NCI-H1105 (cell line): ENCODE data around the gene OR52R1.
"Not testable (repeated sequence)": the region's sequence is repeated elsewhere in the genome, so short reads cannot be mapped to it uniquely, and the experiment has no call there.

Experiments
- DNase-seq: peaks from one replicate; lab custom pipeline; 2025; lab: John Stamatoyannopoulos, UW

Gene OR52R1

DNA sequence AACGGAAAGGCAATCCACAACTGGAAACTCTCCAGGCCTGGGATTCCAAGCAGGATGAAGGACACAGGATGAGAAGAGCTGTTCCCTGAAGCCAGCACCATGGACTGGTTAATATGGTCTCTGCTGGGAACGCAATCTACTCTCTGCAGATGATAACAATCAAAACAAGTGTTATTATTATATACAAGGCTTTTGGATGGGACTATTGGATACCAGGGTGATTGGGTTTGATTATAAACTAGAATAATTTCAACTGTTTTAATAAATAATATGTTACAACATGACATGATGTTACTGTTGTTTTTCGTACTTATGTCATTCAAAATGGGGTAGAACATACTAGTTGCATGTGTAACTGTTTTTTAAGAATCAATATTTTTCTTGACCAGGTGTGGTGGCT lies at the start of gene OR52R1:
OR52R1 (minus strand) TSS at position 101 of the 400 bp plus-strand sequence; CDS start at position 101, 0 bp downstream.
- DNase-seq: no peak

DNA sequence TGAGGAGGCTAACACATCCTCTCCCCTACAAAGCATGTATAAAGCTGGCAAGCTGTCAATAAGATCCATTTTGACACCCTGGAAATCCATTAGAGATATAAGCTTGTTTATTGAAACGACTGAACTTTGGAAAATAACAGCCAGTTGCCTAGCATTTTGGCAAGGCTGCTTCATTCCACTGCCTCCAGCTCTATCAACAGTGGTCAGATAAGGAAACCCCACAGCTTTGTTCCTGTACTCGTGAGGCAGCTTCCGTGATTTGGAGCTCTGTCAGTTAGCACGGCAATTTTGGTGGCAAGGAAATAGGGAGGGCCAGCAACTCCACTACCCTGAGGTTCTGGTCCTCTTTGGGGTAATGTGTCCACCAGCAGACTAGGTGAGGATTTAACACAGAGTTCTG lies 46.9 kb upstream of the OR52R1 start:
- no peak for DNase-seq

DNA sequence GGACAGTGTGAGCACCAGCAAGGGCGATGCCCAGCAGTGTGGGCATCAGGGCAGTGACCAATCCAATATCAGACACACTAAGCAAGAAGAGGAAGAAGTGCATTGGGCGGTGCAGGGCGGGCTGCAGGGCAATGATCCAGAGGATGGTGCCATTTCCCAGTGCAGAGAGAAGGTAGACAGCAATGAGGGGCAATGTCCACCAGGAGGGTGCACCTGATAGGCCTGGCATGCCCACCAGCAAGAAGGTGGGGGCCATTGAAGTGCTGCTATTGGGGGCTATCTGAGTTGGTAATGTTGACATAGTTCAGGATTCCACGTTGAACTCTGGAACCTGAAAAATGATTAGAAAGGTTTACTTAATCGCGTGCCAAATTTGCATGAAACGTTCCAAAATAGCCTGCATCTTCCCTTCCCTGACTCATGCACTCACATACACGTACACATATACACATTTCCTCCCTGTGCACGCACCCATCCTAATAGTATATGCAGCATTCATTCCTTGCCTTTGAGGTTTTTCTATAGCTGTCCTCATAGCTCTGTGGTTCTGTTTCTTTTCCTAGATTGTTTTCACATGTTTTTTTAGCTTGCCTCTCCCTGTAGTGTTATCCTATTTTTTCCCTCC lies 44.8 kb upstream of the OR52R1 start, which contains the start of gene OR51S1:
OR51S1 (minus strand) TSS at position 301 of the 625 bp plus-strand sequence; CDS start at position 301, 0 bp downstream.
- DNase-seq: no peak

DNA sequence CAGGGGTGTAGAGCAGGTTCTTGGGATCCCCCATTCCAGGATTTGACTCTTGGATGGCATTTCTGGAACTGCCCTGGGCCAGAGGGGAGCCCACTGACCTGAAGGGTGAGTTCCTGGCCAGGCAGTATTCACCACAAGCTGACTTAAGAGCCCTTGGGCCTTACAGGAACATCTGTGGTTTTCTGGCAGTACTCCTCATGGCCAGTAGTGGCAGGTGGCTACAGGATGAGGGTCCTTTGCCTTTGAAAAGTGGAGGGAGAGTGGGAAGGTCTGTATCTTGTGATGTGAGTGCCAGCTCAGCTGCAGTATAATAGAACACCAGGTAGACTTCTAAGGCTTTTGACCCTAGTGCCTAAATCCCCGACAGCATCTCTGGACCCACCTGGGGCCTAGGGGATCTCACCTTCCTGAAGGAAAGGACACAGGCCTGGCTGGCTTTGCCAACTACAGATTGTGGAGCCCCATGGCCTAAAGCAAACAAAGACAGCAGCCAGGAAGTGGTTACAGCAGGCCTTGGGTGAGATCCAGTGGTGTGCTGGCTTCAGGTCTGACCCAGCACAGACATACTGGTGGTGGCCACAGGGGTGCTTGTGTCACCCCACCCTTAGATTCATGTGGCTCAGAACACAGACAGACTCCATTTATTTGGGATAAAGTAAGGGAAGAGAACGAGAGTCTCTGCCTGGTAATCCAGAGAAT lies 35.8 kb upstream of the OR52R1 start:
- DNase-seq: no peak

DNA sequence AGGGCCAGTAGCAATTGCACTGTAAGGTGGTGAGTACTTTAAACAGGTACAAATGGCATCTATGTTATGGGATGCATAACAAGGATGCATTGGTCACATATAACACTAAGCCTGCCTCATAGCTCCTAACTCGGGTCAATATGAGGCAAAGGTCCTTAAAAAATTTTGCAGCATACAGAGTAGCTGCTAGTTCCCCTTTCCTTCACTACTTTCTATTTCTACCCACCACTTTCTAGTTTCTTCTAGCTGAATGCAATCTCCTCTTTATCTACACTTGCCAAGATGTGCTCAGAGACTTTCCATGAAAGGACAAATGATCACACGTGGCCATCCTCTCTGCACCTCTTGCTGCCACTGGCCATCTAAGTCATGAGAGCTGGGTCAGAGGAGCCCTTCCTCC lies 26.7 kb upstream of the OR52R1 start:
- no peak for DNase-seq

DNA sequence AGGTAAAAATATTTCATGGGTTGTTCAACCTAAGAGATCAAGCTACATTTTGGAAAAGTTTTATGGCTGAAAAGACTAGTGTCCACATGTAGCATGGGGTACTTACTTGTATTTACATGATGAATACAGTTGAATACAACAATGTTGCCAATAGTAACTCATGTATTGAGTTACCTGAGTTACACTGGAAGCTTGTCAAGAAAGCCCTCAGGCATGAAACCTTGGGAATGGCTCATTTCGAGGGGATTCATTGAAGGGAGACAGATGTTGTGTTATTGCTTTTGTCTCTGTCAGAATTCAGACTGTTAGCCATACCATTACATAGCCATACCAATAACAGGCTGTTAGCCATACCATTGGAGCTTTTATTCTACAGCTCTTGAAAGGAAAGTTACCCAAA lies 26.2 kb upstream of the OR52R1 start:
- no peak for DNase-seq

DNA sequence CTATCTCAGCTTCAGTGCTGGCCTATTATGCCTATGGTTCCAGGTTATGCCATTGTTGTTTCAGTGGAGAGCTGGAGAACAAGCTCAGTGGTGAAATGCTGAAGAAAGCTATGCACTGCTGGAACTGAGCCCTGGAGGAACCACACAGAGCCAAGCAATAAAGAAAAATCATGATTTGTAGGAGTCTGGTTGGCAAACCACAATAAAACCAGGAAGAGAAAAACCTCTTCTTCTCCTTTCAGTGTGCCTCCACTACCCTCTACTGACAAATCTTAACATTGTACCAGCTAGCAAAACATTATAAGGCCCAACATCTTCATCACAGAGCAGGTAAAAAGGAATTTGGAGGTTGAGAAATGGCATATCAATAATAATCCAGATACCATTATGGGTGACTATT lies 22.2 kb upstream of the OR52R1 start:
- no peak for DNase-seq

DNA sequence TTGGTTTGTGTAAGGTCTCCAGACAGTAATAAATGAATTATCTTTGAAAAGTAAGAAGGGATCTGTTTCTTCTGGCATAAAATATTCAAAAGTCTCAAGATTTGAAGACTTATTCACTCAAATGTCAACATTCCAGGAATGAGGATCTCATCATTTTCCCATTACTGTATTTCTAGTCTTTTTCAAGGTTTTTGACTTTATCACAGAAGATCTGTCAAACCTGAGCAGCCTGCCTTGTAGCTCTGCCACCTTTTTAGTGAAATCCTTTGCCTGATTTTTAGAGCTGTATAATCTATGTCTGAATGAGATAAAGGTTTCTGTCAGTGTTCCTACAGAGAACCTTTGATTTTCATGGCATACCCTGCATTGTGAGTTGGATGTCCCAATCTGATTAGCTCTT lies 21.0 kb upstream of the OR52R1 start:
- no peak for DNase-seq

DNA sequence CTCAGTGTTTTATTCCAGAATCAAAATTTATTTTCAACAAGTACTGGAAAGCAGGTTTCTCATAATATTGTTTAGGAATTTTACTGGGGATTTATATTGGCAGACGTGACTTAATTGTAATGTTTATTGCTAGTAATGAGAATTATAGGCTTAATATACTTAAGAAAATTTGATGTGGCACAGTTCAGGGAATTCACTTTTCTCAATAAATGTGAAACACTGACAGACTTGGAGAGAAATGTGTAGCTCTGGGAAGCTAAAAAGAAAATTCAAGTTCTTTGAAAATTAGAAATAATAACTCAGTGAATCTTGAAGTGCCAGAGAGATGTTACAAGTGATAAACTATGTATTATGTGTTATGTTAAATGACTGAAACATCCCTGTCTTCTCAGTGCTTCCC lies 16.8 kb upstream of the OR52R1 start, which contains the start of gene OR51F2:
OR51F2 (plus strand) TSS at position 301 of the 400 bp plus-strand sequence. CDS start 101 bp downstream, outside the sequence.
- no peak for DNase-seq

DNA sequence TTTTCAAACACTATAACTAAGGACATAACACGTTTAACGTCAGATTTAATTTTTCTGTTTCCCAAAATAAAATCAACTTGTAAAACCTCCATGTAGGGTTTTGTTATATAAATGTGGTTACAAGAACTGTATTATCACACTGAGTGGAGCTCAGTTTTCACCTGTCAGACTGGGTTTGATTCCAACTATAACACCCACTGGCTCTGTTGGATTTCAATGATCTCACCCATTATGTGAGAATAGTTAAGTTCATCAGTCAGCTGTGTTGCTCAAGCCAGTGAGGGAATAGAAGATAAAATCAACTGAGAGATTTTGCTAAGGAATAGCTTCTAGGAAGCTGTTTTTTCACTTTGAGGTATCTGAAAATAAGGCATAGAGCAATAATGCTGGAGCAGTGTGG lies 5.1 kb upstream of the OR52R1 start:
- no peak for DNase-seq

DNA sequence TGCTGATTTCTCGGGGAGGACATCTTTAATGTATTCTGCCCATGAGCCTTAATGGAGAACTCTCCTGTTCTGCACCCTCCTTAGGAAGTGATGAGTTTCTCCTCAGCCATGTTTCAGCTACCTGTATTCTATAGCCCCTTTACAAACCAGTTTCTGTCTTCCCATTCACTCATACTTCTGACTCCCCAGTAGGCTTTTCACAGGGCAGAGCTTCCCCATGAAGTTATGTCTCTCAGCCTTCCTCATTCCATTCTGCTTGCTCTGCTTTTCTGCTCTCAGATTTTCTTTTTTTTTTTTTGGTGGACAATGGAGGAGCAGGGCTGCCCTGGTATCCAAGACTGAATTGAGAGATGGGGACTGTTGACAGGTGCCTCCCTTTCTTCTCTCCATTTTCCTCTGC lies 4.3 kb upstream of the OR52R1 start:
- DNase-seq: no peak

DNA sequence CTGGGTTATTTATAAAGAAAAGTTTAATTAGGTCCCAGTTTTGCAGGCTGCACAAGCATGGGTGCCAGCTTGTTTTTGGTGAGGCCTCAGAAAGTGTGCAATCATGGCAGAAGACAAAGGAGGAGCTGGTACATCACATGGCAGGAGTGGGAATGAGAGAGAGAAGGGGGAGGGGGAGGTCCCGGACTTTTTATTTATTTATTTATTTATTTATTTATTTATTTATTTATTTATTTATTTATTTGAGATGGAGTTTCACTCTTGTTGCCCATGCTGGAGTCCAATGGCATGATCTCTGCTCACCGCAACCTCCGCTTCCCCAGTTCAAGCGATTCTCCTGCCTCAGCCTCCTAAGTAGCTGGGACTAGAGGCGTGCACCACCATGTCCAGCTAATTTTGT lies 2.9 kb downstream of the OR52R1 start:
- DNase-seq: not testable (repeated sequence)

DNA sequence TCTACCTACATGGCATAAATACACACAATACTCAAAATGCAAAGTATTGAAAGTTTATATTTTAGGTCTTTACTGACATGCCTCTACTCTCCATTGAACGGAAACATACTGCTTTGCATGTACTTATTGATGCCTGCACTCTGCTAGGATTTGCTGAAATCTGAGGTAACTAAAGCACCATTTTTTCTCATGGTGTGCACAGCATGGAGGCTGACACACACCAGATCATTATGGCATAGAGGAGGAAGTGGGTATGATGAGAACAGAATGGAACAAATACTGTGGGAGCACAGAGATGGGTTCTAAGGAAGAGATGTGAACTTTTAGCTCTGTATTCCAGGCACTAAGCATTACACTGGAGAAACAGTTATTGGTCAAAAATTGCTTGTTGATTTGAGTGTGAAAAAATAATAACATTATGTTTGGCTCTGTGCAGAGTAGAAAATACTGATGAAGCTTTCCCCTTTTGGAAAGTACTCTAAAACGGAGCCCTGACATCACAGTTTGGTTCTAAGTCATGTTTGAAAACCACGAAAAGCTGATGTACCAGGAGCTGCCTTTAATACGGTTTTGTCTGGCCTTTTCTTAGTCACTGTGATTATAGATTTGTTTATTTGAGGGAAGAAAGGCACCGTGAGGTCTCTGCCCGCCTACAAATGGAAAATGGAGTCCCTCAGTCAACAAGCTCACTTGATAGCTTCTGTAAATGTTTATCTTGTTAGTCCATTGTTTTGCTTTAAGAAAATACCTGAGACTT lies 5.6 kb downstream of the OR52R1 start:
- no peak for DNase-seq

DNA sequence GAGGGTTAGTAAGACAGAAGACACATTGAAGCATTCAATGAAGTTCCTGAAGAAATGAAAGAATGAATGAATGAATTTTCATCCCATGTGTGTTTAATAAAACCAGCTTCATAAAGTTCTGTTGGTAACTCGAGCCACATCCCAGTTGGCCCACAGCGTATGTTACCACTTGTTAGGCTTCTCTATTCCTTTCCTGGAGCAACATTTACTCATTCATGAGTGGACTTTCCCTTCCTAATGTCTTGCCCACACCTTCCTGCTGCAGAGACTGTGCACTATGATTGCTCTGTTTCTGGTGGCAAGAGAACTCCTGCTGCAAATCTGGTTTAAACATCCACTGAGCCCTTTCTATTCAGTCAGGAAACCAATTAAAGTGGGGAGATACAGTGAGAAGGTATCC lies 7.0 kb downstream of the OR52R1 start:
- no peak for DNase-seq

DNA sequence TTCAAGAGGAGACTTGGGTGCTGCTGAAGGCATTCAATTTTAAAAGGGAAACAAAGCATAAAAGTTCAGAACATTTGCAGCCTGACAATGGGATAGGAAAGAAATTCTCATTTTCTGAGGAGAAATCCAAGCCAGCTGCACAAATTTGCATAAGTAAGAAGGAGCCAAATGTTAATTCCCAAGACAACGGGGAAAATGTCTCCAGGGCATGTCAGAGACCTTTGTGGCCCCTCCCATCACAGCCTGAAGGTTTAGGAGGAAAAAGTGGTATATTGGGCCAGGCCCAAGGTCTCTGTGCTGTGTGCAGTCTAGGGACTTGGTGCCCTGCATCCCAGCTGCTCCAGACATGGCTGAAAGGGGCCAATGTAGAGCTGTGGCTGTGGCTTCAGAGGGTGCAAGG lies 21.7 kb downstream of the OR52R1 start:
- DNase-seq: no peak

DNA sequence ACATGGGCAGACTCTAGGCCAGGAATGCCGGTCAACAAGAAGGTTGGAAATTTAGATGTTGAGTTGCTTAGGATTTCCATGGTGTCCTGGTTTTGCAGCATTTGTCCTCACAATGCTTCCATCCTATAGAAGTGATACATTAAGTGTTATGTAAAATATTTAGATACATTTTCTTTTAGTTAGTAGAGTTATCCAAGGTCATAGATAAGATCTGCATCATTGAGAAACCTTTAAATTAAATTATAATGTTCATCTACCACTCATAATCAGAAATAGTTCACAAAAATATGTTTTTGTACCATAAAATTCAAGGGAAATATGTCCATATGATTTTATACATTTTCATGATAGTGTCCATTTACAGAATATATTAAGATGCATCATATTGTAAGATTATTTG lies 34.3 kb downstream of the OR52R1 start, which contains the start of gene OR51F1:
OR51F1 (minus strand) TSS at position 101 of the 400 bp plus-strand sequence; CDS start at position 101, 0 bp downstream.
- no peak for DNase-seq

DNA sequence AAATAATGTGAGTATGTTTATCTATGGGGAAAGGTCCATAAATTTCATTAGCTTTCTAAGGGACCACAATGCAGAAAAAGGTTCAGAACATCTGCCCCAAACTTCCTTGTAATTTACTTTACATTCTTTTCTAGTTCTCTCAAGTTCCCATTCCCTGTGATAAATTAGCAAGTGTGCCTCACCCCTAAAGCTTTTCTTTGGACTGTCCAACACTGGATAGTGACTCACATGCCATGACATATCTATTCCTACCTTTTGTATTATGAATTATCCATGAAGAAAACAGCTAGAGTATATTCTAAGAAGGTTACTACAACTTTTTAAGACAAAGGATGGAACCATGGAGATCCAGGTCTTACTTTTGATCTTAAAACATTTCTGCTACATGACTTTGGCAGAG lies 36.1 kb downstream of the OR52R1 start:
- no peak for DNase-seq

DNA sequence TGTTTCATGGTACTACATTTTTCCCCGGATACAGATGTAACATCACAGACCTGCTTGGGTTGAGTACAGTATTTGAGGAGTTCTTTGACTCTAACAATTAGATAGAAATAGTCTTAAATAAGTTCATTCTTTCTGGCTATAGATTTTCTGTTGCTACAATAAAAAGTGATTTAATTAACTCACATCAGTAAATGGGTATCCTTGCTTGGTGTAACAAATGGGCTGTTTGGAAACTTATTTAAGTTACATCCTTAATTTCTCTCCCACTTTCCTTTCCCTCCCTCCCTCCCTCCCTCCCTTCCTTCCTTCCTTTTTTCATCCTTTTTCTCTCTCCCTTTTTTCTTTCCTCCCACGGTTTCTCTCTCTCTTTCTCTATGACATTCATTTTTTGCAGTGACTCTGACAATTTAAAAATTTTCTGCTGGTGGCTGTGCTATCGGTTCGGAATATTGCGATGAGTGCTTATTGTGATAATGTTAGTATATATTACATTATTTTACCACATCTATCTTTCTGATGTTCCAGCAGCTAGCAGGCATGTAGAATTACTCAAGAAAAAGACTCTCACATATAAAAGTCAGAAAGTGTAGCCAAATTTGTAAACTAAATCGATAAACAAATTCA lies 37.6 kb downstream of the OR52R1 start:
- DNase-seq: no peak

DNA sequence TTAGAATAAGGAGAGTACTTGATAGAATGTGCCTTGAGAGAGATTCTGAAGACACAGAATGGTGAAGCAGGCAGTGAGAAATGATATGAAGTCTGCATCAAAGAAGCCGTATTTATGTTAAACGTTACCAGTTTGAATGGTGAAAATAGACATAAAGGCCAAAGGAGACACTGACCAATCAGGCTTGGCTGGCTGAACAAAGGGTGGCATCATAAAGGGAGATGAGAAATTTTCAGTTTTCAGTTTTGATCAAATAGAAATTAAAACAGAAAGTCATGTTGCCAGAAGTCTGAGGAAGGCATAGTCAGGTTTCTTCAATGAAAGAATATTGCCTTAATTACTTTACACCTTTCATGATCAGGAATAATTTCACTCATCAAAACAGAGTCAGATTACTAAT lies 41.1 kb downstream of the OR52R1 start:
- no peak for DNase-seq
